ENCODE results near the gene PTMS. TPM values are rescaled to one million over a fixed set of nuclear protein-coding genes. Genes with fewer than 3 reads are reported as not detected.

Gene PTMS
- total and polyA plus RNA-seq, 7 donors: 65.4 to 104 (median 82.6) TPM

DNA sequence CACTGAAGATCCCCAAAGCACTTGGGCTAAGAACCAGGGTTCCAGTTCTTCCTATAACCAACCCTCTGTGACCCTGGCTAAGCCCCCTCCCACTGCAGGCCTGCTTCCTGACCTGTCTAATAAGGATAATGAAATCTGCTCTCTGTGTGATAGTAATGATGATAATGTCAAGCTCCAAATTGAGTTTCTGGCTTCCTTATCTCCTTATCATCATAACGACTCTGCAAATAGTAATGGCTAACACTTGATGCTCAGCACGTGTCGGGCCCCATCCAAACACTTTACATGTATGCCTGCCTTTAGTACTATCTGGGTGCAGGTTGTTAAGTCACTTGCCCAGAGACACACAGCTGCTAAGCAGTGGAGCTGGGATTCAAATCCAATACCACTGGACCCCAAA, 50.4 kb downstream of the PTMS start:
- intact Hi-C loops (cut with DNase I): no loop called here
- no peak for DNase-seq
- 72 to 79% (median 72%) methylated on average over 3 of the region's 3 CpGs for WGBS, 3 donors

DNA sequence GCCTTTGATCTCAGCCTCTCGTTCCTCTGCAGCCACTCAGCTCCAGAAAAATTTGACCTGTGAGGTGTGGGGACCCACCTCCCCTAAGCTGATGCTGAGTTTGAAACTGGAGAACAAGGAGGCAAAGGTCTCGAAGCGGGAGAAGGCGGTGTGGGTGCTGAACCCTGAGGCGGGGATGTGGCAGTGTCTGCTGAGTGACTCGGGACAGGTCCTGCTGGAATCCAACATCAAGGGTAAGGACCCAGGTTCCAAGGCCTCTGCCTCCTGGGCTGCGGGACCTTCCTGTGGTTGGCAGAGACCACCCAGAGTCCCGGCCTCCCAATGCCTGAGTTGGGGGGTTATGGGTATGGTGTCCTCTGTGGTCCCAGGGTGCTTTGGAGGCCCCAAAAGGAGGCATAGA, 50.9 kb downstream of the PTMS start:
- H3K4me3 ChIP-seq: no peak overlapping the region
- ATAC-seq (no peak), DNase-seq (no peak)
- TF ChIP-seq CTCF (IDR thresholded peaks at IDR 0.05): no peak
- H3K36me3 ChIP-seq (ENCODE audit: insufficient read depth in 1 of 2, low read depth in 1 of 2): no peaks in the 10 kb centered on the region
- no peak overlapping the region for H3K27ac ChIP-seq
- peaks cover 0 to 7% (median 6%) of the 10 kb centered on the region in 3 donors for H3K27me3 ChIP-seq (ENCODE audit: insufficient read depth in 3 of 3, low read length in 2 of 3)
- no peaks in the 10 kb centered on the region for H3K9me3 ChIP-seq
- intact Hi-C loops (cut with DNase I): no loop called here
- H3K4me1 ChIP-seq: no peaks in the 10 kb centered on the region
- 78 to 90% (median 80%) methylated on average over 8 of the region's 8 CpGs for WGBS, 3 donors

More for the DNA sequence above, 50.4 kb downstream of the PTMS start:
- TF ChIP-seq CTCF (IDR thresholded peaks at IDR 0.05): no peak
- H3K36me3 ChIP-seq (ENCODE audit: insufficient read depth in 1 of 2, low read depth in 1 of 2): no peaks in the 10 kb centered on the region
- peaks cover 0 to 3% (median 2%) of the 10 kb centered on the region in 3 donors for H3K27me3 ChIP-seq (ENCODE audit: insufficient read depth in 3 of 3, low read length in 2 of 3)
- H3K9me3 ChIP-seq: no peaks in the 10 kb centered on the region
- no peak overlapping the region for H3K4me3 ChIP-seq
- H3K4me1 ChIP-seq: no peaks in the 10 kb centered on the region
- ATAC-seq: no peak
- H3K27ac ChIP-seq: no peak overlapping the region

DNA sequence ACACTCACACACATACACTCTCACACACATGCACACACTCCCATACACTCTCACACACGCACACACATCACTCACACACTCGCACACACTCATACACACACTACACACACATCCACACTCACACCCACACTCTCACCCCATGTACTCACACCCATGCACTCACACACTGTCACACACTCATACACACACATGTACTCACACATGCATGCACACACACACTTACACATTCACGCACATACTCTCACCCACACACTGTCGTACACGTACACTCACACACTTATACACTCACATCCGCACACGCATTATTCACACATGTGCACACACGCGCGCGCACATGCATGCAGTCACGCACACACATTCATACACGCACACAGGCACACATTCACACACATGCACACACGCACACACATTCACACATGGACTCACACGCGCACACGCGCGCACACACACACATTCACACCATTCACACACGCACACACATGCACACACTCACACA, 51.5 kb downstream of the PTMS start:
- peaks cover 0 to 12% (median 8%) of the 10 kb centered on the region in 3 donors for H3K27me3 ChIP-seq (ENCODE audit: insufficient read depth in 3 of 3, low read length in 2 of 3)
- H3K4me3 ChIP-seq: no peak overlapping the region
- ATAC-seq (no peak), DNase-seq (no peak)
- WGBS, 3 donors: 83 to 91% (median 91%) methylated on average over 20 of the region's 20 CpGs
- H3K9me3 ChIP-seq: no peaks in the 10 kb centered on the region
- no peak for TF ChIP-seq CTCF (IDR thresholded peaks at IDR 0.05)
- no peaks in the 10 kb centered on the region for H3K4me1 ChIP-seq
- H3K36me3 ChIP-seq (ENCODE audit: insufficient read depth in 1 of 2, low read depth in 1 of 2): no peaks in the 10 kb centered on the region
- H3K27ac ChIP-seq: no peak overlapping the region
- intact Hi-C loops (cut with DNase I): no loop called here

- H3K4me1 ChIP-seq: no peaks in the 10 kb centered on the region
- no peak for TF ChIP-seq CTCF (IDR thresholded peaks at IDR 0.05)
- H3K4me3 ChIP-seq: no peak overlapping the region
- H3K27ac ChIP-seq: no peak overlapping the region
- H3K36me3 ChIP-seq (ENCODE audit: insufficient read depth in 1 of 2, low read depth in 1 of 2): no peaks in the 10 kb centered on the region
- WGBS, 3 donors: 69 to 77% (median 75%) methylated on average over 10 of the region's 10 CpGs
- no peak for DNase-seq
- intact Hi-C loops (cut with DNase I): no loop called here
- no peaks in the 10 kb centered on the region for H3K9me3 ChIP-seq
- no peak for ATAC-seq
- peaks cover 0 to 17% (median 11%) of the 10 kb centered on the region in 3 donors for H3K27me3 ChIP-seq (ENCODE audit: insufficient read depth in 3 of 3, low read length in 2 of 3)
Measured at GRCh38 chr12:6818222-6818621, 52.1 kb downstream of the PTMS start.

DNA sequence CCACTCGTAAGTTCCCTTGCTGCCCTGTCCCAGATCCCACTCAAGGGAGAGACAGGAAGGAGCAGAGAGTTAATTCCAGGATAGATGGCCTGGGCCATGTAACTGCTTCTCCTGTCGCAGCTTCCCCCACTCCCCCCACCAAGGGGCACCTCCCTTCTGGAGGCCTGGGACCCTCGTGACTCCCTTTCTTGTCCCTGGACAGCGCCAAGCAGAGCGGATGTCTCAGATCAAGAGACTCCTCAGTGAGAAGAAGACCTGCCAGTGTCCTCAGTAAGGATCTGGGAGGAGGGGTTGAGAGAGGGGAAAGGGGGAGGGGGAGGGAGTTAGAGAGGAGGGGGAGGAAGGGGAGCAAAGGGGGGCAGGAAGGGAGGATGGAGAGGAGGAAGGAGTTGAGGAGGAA, 52.5 kb downstream of the PTMS start:
- H3K4me1 ChIP-seq: no peaks in the 10 kb centered on the region
- DNase-seq (no peak), ATAC-seq (no peak)
- no peak overlapping the region for H3K27ac ChIP-seq
- intact Hi-C loops (cut with DNase I): no loop called here
- peaks cover 0 to 21% (median 11%) of the 10 kb centered on the region in 3 donors for H3K27me3 ChIP-seq (ENCODE audit: insufficient read depth in 3 of 3, low read length in 2 of 3)
- no peaks in the 10 kb centered on the region for H3K36me3 ChIP-seq (ENCODE audit: insufficient read depth in 1 of 2, low read depth in 1 of 2)
- WGBS, 3 donors: 81 to 87% (median 87%) methylated on average over 5 of the region's 5 CpGs
- no peak for TF ChIP-seq CTCF (IDR thresholded peaks at IDR 0.05)
- H3K4me3 ChIP-seq: no peak overlapping the region
- H3K9me3 ChIP-seq: no peaks in the 10 kb centered on the region

Data from psoas muscle (tissue), 8 donors.